WTC11 (cell line): ENCODE results near the gene ACYP1. TPM values are rescaled to one million over a fixed set of nuclear protein-coding genes. Genes with fewer than 3 reads are reported as not detected.

ENCODE experiments used
- ATAC-seq: fragments of 200-7000 bp; cut with Tn5 transposase; 2 replicates; pipeline ENCODE4 v1.10.0; 2021; ENCODE audit warnings: mild to moderate bottlenecking, moderate library complexity
- CTCF ChIA-PET: fragments of 300-600 bp; sonication (Branson Sonifier 250); formaldehyde crosslinking; loops from one replicate; lab custom pipeline; 2021; ENCODE audit warnings: antibody characterized with exemption; lab: Charles Lee
- POLR2A ChIA-PET: fragments of 350-600 bp; sonication (Branson Sonifier 250); formaldehyde crosslinking; loops from one replicate; lab custom pipeline; 2021; ENCODE audit warnings: antibody characterized with exemption; lab: Charles Lee
- DNase-seq: peaks from one replicate; pipeline ENCODE4 v3.0.0; 2021; ENCODE audit warnings: low spot score
- H3K27ac Mint-ChIP-seq: 2 replicates; pipeline ENCODE4 v1.8.0; 2021; ENCODE audit warnings: mixed read lengths
- H3K27me3 Mint-ChIP-seq: 2 replicates; pipeline ENCODE4 v1.8.0; 2021; ENCODE audit warnings: low read depth, mild to moderate bottlenecking, moderate library complexity, mixed read lengths
- H3K36me3 Mint-ChIP-seq: 2 replicates; pipeline ENCODE4 v1.8.0; 2021; ENCODE audit warnings: mixed read lengths
- H3K4me1 Mint-ChIP-seq: 2 replicates; pipeline ENCODE4 v1.8.0; 2022; ENCODE audit warnings: mixed read lengths
- H3K4me3 Mint-ChIP-seq: 2 replicates; pipeline ENCODE4 v1.8.0; 2021; ENCODE audit warnings: mild to moderate bottlenecking, moderate library complexity, mixed read lengths
- H3K9me3 Mint-ChIP-seq: 2 replicates; pipeline ENCODE4 v1.8.0; 2021; ENCODE audit warnings: mixed read lengths
- ATF1 ChIP-seq: sonication (generic); formaldehyde crosslinking; IDR thresholded peaks from 2 replicates; pipeline ENCODE4 v1.8.1; 2023; ENCODE audit warnings: mild to moderate bottlenecking, moderate library complexity, missing genetic modification reagents
- ATF3 ChIP-seq: sonication (generic); formaldehyde crosslinking; conservative IDR thresholded peaks from 2 replicates; pipeline ENCODE4 v1.8.1; 2022; ENCODE audit warnings: mild to moderate bottlenecking, missing genetic modification reagents
- CBFB ChIP-seq: sonication (generic); formaldehyde crosslinking; IDR thresholded peaks from 2 replicates; pipeline ENCODE4 v1.8.1; 2022; ENCODE audit warnings: mild to moderate bottlenecking, low read depth, missing genetic modification reagents
- GTF2I ChIP-seq: fragments of 250-450 bp; sonication (Bioruptor Pico); conservative IDR thresholded peaks from 2 replicates; pipeline ENCODE4 v1.4.0; 2021; ENCODE audit warnings: mild to moderate bottlenecking
- HMGA2 ChIP-seq: fragments of 250-450 bp; sonication (Bioruptor Pico); IDR thresholded peaks from 2 replicates; pipeline ENCODE4 v1.4.0; 2021; ENCODE audit warnings: mild to moderate bottlenecking, moderate library complexity
- MAX ChIP-seq: sonication (generic); formaldehyde crosslinking; IDR thresholded peaks from 2 replicates; pipeline ENCODE4 v1.8.0; 2022; ENCODE audit warnings: mild to moderate bottlenecking, missing genetic modification reagents
- MXD4 ChIP-seq: fragments of 250-450 bp; sonication (Bioruptor Pico); IDR thresholded peaks from 2 replicates; pipeline ENCODE4 v1.8.0; 2021; ENCODE audit warnings: mild to moderate bottlenecking, moderate library complexity, borderline replicate concordance
- NFE2L1 ChIP-seq: sonication (generic); formaldehyde crosslinking; IDR thresholded peaks from 2 replicates; pipeline ENCODE4 v1.8.1; 2023; ENCODE audit warnings: missing genetic modification reagents
- NR3C1 ChIP-seq: sonication (generic); formaldehyde crosslinking; conservative IDR thresholded peaks from 2 replicates; pipeline ENCODE4 v1.8.1; 2023; ENCODE audit warnings: low read depth, mild to moderate bottlenecking, missing genetic modification reagents
- PRDM15 ChIP-seq: sonication (generic); formaldehyde crosslinking; IDR thresholded peaks from 2 replicates; pipeline ENCODE4 v1.8.0; 2022; ENCODE audit warnings: missing genetic modification reagents
- SMAD3 ChIP-seq: sonication (generic); formaldehyde crosslinking; IDR thresholded peaks from 2 replicates; pipeline ENCODE4 v1.8.0; 2022; ENCODE audit warnings: missing genetic modification reagents, mild to moderate bottlenecking, borderline replicate concordance
- SP1 ChIP-seq: sonication (generic); formaldehyde crosslinking; conservative IDR thresholded peaks from 2 replicates; pipeline ENCODE4 v1.8.1; 2022; ENCODE audit warnings: missing genetic modification reagents
- STAT6 ChIP-seq: sonication (generic); formaldehyde crosslinking; conservative IDR thresholded peaks from 2 replicates; pipeline ENCODE4 v1.8.1; 2023; ENCODE audit warnings: mild to moderate bottlenecking, low read depth, missing genetic modification reagents, moderate library complexity
- TEAD4 ChIP-seq: sonication (generic); formaldehyde crosslinking; IDR thresholded peaks from 2 replicates; pipeline ENCODE4 v1.8.0; 2022; ENCODE audit warnings: mild to moderate bottlenecking, missing genetic modification reagents
- ZBTB21 ChIP-seq: sonication (generic); formaldehyde crosslinking; IDR thresholded peaks from 2 replicates; pipeline ENCODE4 v1.8.1; 2023; ENCODE audit warnings: mild to moderate bottlenecking, missing genetic modification reagents, borderline replicate concordance
- ZMAT4 ChIP-seq: fragments of 250-450 bp; sonication (Bioruptor Pico); IDR thresholded peaks from 2 replicates; pipeline ENCODE4 v1.9.0; 2021; ENCODE audit warnings: mild to moderate bottlenecking
- ZNF281 ChIP-seq: sonication (generic); formaldehyde crosslinking; IDR thresholded peaks from 2 replicates; pipeline ENCODE4 v1.8.0; 2023; ENCODE audit warnings: mild to moderate bottlenecking, missing genetic modification reagents
- total RNA-seq: library from RNA; stranded (reverse); gene quantifications from 3 replicates; pipeline ENCODE4 v1.2.3, GENCODE V29; 2021

ACYP1 gene
- total RNA-seq, 1 experiment from 2014 or later, result 26.6 TPM

- no peaks in the 10 kb centered on the region for H3K27me3 Mint-ChIP-seq
- DNase-seq (no peak), ATAC-seq (no peak)
- POLR2A ChIA-PET, result no interaction called here
- H3K4me3 Mint-ChIP-seq, result no peak overlapping the region
- peaks cover under 1% of the 10 kb centered on the region; the same call in 1 of the 2 replicates for H3K4me1 Mint-ChIP-seq
- H3K27ac Mint-ChIP-seq, result no peak overlapping the region
- no peak for TF ChIP-seq NFE2L1 (CRISPR knock-in tag)
- no peak for TF ChIP-seq ZMAT4 (CRISPR knock-in tag)
- TF ChIP-seq PRDM15, result no peak
- TF ChIP-seq GTF2I (CRISPR knock-in tag), result no peak
- H3K9me3 Mint-ChIP-seq, result no peaks in the 10 kb centered on the region
- CTCF ChIA-PET, result interaction anchor here (0.8 to 0.9 kb wide), 2 partner anchors 14 to 64 kb away, joined by 3 to 4 read pairs; no protein-coding TSS in a partner anchor
- H3K36me3 Mint-ChIP-seq, result peaks cover 46% of the 10 kb centered on the region
Observed at GRCh38 chr14:75009176-75009575, 54.6 kb downstream of the ACYP1 start.

GRCh38 chr14:75005357-75005756 lies 58.5 kb downstream of the ACYP1 start:
- TF ChIP-seq STAT6 (CRISPR knock-in tag) (no peak), ATF1 (no peak), NR3C1 (CRISPR knock-in tag) (no peak), ZBTB21 (CRISPR knock-in tag) (no peak), SP1 (CRISPR knock-in tag) (no peak), CBFB (CRISPR knock-in tag) (no peak), GTF2I (CRISPR knock-in tag) (no peak), ATF3 (CRISPR knock-in tag) (no peak), HMGA2 (CRISPR knock-in tag) (no peak), TEAD4 (CRISPR knock-in tag) (no peak), SMAD3 (no peak), MAX (CRISPR knock-in tag) (no peak), MXD4 (CRISPR knock-in tag) (no peak), ZNF281 (no peak)
- Mint-ChIP-seq H3K4me3 (no peak overlapping the region), H3K9me3 (peaks cover 4% of the 10 kb centered on the region), H3K27me3 (no peaks in the 10 kb centered on the region), H3K4me1 (peaks cover 13% of the 10 kb centered on the region), H3K27ac (no peak overlapping the region), H3K36me3 (peaks cover 46% of the 10 kb centered on the region)
- no peak for ATAC-seq
- POLR2A ChIA-PET, result no interaction called here
- DNase-seq, result no peak
- CTCF ChIA-PET, result no interaction called here
